Measurements from ENCODE around the gene ADAMTS18. TPM values are rescaled to one million over a fixed set of nuclear protein-coding genes. Genes with fewer than 3 reads are reported as not detected.
A peak's percentile ranks its signal among the peaks of the same experiment; 100 is the strongest.

Gene ADAMTS18
- total RNA-seq, 2 donors from 2014 or later = 2.7 TPM; not detected in 1

DNA sequence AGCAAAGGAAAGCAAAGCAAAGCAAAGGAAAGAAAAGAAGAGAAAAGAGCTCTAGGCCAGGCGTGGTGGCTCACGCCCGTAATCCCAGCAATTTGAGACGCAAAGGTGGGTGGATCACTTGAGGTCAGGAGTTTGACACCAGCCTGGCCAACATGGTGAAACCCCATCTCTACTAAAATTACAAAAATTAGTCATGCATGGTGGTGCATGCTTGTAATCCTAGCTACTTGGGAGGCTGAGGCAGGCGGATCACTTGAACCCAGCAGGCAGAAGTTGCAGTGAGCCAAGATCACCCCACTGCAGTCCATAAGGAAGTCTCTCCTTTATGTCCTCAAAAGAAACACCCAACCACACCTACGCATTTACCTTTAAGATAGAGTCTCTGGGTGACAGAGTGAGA, 70.1 kb downstream of the ADAMTS18 start:
- TF ChIP-seq, protein P1, sequence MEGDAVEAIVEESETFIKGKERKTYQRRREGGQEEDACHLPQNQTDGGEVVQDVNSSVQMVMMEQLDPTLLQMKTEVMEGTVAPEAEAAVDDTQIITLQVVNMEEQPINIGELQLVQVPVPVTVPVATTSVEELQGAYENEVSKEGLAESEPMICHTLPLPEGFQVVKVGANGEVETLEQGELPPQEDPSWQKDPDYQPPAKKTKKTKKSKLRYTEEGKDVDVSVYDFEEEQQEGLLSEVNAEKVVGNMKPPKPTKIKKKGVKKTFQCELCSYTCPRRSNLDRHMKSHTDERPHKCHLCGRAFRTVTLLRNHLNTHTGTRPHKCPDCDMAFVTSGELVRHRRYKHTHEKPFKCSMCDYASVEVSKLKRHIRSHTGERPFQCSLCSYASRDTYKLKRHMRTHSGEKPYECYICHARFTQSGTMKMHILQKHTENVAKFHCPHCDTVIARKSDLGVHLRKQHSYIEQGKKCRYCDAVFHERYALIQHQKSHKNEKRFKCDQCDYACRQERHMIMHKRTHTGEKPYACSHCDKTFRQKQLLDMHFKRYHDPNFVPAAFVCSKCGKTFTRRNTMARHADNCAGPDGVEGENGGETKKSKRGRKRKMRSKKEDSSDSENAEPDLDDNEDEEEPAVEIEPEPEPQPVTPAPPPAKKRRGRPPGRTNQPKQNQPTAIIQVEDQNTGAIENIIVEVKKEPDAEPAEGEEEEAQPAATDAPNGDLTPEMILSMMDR (IDR thresholded peaks at IDR 0.05) = no peak
- TF ChIP-seq POLR2AphosphoS5 (IDR thresholded peaks at IDR 0.05) (no peak), POLR2A (IDR thresholded peaks at IDR 0.05) (no peak)
- no peak for DNase-seq (ENCODE audit: low spot score)
- no peaks in the 10 kb centered on the region for H3K27me3 ChIP-seq (replicated peaks; ENCODE audit: insufficient read depth)
- no peaks in the 10 kb centered on the region for H3K36me3 ChIP-seq
- H3K27ac ChIP-seq = no peak overlapping the region
- no peaks in the 10 kb centered on the region for H3K9me3 ChIP-seq
- WGBS = 98% methylated on average over 6 of the region's 6 CpGs
- no peaks in the 10 kb centered on the region for H3K4me1 ChIP-seq (replicated peaks)
- intact Hi-C loops (cut with DNase I) = no loop called here
- no peak overlapping the region for H3K4me3 ChIP-seq

DNA sequence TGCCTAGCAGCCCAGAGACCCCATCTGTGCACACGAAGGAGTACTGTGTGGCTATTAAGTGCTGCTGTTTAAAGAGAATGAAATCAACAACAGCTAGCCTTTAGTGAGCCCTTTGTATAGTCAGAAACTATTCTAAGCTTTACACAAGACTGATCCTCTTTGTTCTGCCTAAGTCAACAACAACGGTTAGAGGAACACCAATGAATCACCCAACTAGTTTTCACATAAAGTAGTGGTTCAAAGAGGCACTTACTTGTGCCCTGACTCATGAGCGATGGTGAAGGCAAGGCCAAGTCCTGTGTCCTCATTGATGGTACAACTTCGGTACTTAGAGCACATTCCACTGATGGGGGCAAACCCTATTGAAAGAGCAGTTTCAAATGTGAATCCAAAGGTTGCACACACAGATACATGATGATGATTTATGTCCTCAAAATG, 75.8 kb downstream of the ADAMTS18 start:
- TF ChIP-seq POLR2A (IDR thresholded peaks at IDR 0.05) (no peak), POLR2AphosphoS5 (IDR thresholded peaks at IDR 0.05) (peak; percentile 87)
- Histone ChIP-seq H3K36me3 (no peaks in the 10 kb centered on the region), H3K27ac (no peak overlapping the region), H3K4me3 (no peak overlapping the region), H3K27me3 (replicated peaks; ENCODE audit: insufficient read depth) (no peaks in the 10 kb centered on the region), H3K9me3 (no peaks in the 10 kb centered on the region), H3K4me1 (replicated peaks) (no peaks in the 10 kb centered on the region)
- 13% methylated on average over 4 of the region's 4 CpGs for WGBS
- intact Hi-C loops (cut with DNase I) = loop anchor here (10.0 kb wide), 1 partner anchor 64 kb away; no protein-coding TSS in a partner anchor
- peak; percentile 29 for DNase-seq (ENCODE audit: low spot score)

DNA sequence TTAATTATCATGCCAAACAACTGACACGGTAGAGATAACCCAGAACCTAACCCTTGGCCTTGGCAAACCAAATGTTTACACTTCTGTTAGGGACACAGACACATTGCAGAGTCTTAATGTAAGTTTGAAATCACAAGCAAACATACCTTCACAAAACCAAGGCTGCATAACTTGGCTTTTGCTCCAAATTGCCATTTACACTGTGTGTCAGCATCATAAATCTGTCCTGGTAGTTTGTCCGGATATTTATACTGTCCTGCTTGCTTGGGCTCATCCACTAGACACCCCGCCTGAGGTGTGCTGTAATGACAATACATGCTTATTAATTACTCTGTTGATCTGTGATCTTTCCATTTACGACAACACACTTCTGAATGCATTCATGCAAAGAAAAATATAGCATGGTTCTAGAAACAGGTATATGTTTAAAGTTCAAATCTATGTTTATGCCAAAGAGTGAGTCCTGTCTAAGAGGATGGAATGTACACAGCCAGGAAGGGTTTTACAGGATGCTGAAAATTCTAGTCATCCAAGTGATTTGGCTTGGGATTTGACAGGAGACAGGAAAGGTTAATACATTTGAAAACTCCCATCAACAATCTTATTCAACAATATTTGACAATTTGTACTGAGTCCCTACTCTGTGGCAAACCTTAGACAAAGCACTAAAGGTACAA, 81.1 kb downstream of the ADAMTS18 start:
- Histone ChIP-seq H3K9me3 (no peaks in the 10 kb centered on the region), H3K4me1 (replicated peaks) (no peaks in the 10 kb centered on the region), H3K36me3 (no peaks in the 10 kb centered on the region), H3K27ac (no peak overlapping the region), H3K4me3 (no peak overlapping the region), H3K27me3 (replicated peaks; ENCODE audit: insufficient read depth) (no peaks in the 10 kb centered on the region)
- intact Hi-C loops (cut with DNase I) = loop anchor here (10.0 kb wide), 1 partner anchor 59 kb away; no protein-coding TSS in a partner anchor
- no peak for TF ChIP-seq POLR2A (IDR thresholded peaks at IDR 0.05)
- no peak for TF ChIP-seq POLR2AphosphoS5 (IDR thresholded peaks at IDR 0.05)
- no peak for DNase-seq (ENCODE audit: low spot score)
- 32% methylated on average over 4 of the region's 4 CpGs for WGBS

DNA sequence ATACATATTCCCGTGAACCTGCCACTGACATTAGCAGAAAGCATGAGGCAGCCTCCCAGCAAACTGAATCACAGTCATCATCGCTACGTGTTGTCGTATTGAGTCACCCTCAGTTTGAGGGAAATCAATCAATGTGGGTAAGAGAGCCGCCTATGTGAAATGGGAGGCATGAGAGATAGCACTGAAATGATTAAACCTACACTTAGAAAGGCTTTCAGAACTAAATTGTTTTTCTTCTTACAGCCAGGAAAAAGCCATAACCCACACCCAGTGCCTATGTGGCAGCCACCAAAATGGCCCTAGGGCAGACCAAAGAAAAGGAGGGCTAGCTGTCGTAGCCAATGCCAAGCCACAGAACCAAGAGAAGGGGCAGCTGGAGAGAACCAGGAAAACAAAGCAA, 90.5 kb downstream of the ADAMTS18 start:
- Histone ChIP-seq H3K27me3 (replicated peaks; ENCODE audit: insufficient read depth) (no peaks in the 10 kb centered on the region), H3K4me3 (no peak overlapping the region), H3K36me3 (no peaks in the 10 kb centered on the region), H3K27ac (no peak overlapping the region), H3K4me1 (replicated peaks) (no peaks in the 10 kb centered on the region), H3K9me3 (no peaks in the 10 kb centered on the region)
- intact Hi-C loops (cut with DNase I) = no loop called here
- no peak for DNase-seq (ENCODE audit: low spot score)
- TF ChIP-seq POLR2AphosphoS5 (IDR thresholded peaks at IDR 0.05) = no peak
- TF ChIP-seq, protein P1 (IDR thresholded peaks at IDR 0.05) = no peak
- no peak for TF ChIP-seq POLR2A (IDR thresholded peaks at IDR 0.05)
- 98% methylated on average over 6 of the region's 6 CpGs for WGBS

DNA sequence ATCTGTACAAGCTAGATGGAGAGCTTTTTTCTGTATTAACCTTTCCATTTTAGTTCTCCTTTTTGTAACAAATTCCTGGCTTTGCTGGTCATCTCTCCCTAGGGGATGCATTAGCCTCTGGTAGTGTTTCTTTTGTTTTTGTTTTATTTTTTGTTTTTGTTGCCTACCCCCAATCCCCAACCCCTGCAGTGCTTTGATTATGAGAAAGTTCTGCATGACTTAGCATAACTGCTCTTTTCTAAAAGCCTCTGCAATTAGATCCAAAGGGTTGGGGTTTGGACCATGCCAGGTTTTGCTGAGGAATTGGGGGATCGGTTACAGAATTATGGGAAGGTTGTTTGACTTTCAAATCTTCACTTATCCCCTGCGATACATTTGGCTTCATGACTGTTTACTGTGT, 98.2 kb downstream of the ADAMTS18 start:
- Histone ChIP-seq H3K27me3 (replicated peaks; ENCODE audit: insufficient read depth) (no peaks in the 10 kb centered on the region), H3K9me3 (no peaks in the 10 kb centered on the region), H3K27ac (no peak overlapping the region), H3K36me3 (no peaks in the 10 kb centered on the region), H3K4me1 (replicated peaks) (no peaks in the 10 kb centered on the region), H3K4me3 (no peak overlapping the region)
- no peak for DNase-seq (ENCODE audit: low spot score)
- WGBS = 49% methylated on average over 2 of the region's 2 CpGs
- no peak for TF ChIP-seq POLR2A (IDR thresholded peaks at IDR 0.05)
- TF ChIP-seq, protein P1 (IDR thresholded peaks at IDR 0.05) = no peak
- intact Hi-C loops (cut with DNase I) = no loop called here

Data from prostate gland (tissue), 2 donors.